ENCODE measurements around the gene ALX4. TPM values are rescaled to one million over a fixed set of nuclear protein-coding genes. Genes with fewer than 3 reads are reported as not detected.

ALX4 gene
- total RNA-seq, 1 experiment from 2014 or later: 0.16 TPM

DNA sequence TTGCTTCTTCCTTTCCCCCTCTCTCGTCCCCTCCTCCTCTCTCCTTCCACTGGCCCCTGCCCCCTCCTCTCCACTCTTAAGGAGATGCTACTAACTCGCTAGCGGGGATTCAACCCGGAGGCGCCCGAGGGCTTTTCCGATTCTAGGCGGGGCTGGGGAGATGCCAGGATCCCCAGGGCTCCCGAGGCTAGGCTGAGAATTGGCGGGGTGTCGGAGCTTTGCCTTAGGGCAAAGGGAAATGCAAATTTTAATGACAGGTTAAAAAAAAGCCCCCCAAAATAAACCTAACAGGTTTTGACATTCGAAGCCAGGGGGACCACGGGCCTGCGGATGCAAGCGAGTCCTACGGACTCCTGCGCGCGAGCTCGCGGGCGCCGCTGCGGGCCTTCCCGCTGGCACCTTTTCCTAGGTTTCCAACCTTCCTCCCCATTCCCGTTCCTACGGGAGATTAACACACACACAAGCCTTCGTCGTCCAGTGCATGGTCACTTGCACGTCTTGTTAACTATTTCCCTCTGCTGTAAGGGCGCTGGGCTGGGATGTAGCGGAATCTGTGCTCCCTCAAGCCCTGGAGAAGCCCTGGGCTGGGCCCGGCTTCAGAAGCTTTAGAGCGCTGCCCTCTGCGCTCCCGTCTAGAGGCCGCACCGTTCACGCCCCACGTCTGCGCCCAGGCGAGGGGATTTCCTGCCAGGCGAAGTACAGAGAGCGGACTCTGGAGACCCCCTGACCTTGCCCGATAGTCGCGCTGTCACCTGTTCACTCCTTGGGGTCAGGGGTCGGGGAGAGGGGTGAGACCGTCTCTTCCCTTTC lies 729 bp upstream of the ALX4 start:
- Histone ChIP-seq H3K9me3 (no peaks in the 10 kb centered on the region), H3K36me3 (no peaks in the 10 kb centered on the region), H3K27me3 (peaks cover 31% of the 10 kb centered on the region), H3K4me3 (no peak overlapping the region)
- DNase-seq: no peak

GRCh38 chr11:44310206-44310462 lies 195 bp upstream of the ALX4 start:
- H3K9me3 ChIP-seq: no peaks in the 10 kb centered on the region
- H3K27me3 ChIP-seq: peaks cover 25% of the 10 kb centered on the region
- DNase-seq: no peak
- H3K4me3 ChIP-seq: peak overlapping the region; percentile 50
- H3K36me3 ChIP-seq: no peaks in the 10 kb centered on the region

GRCh38 chr11:44308923-44309477 lies 939 bp downstream of the ALX4 start:
- peak; percentile 51 for DNase-seq
- H3K36me3 ChIP-seq: no peaks in the 10 kb centered on the region
- H3K9me3 ChIP-seq: no peaks in the 10 kb centered on the region
- peaks cover 19% of the 10 kb centered on the region for H3K27me3 ChIP-seq
- peak overlapping the region; percentile 50 for H3K4me3 ChIP-seq

- no peak overlapping the region for H3K4me3 ChIP-seq
- DNase-seq: no peak
- H3K9me3 ChIP-seq: no peaks in the 10 kb centered on the region
- no peaks in the 10 kb centered on the region for H3K36me3 ChIP-seq
- peaks cover 15% of the 10 kb centered on the region for H3K27me3 ChIP-seq
Measured at GRCh38 chr11:44308256-44308922, 1.6 kb downstream of the ALX4 start.

GRCh38 chr11:44307340-44308099 lies 2.4 kb downstream of the ALX4 start:
- H3K36me3 ChIP-seq: no peaks in the 10 kb centered on the region
- no peak overlapping the region for H3K4me3 ChIP-seq
- peaks cover 15% of the 10 kb centered on the region for H3K27me3 ChIP-seq
- DNase-seq: no peak
- no peaks in the 10 kb centered on the region for H3K9me3 ChIP-seq

GRCh38 chr11:44306918-44307244 lies 3.1 kb downstream of the ALX4 start:
- no peak for DNase-seq
- Histone ChIP-seq H3K27me3 (peaks cover 15% of the 10 kb centered on the region), H3K36me3 (no peaks in the 10 kb centered on the region), H3K4me3 (no peak overlapping the region), H3K9me3 (no peaks in the 10 kb centered on the region)

GRCh38 chr11:44306052-44306917 lies 3.7 kb downstream of the ALX4 start:
- Histone ChIP-seq H3K4me3 (no peak overlapping the region), H3K36me3 (no peaks in the 10 kb centered on the region), H3K9me3 (no peaks in the 10 kb centered on the region), H3K27me3 (peaks cover 15% of the 10 kb centered on the region)
- DNase-seq: no peak

- no peaks in the 10 kb centered on the region for H3K36me3 ChIP-seq
- peaks cover 11% of the 10 kb centered on the region for H3K27me3 ChIP-seq
- no peak for DNase-seq
- no peak overlapping the region for H3K4me3 ChIP-seq
- no peaks in the 10 kb centered on the region for H3K9me3 ChIP-seq
Measured at GRCh38 chr11:44305470-44306051, 4.4 kb downstream of the ALX4 start.

GRCh38 chr11:44305026-44305469 lies 4.9 kb downstream of the ALX4 start:
- H3K27me3 ChIP-seq: peaks cover 7% of the 10 kb centered on the region
- no peak overlapping the region for H3K4me3 ChIP-seq
- H3K36me3 ChIP-seq: no peaks in the 10 kb centered on the region
- no peak for DNase-seq
- H3K9me3 ChIP-seq: no peaks in the 10 kb centered on the region

GRCh38 chr11:44304091-44305025 lies 5.6 kb downstream of the ALX4 start:
- no peaks in the 10 kb centered on the region for H3K9me3 ChIP-seq
- no peak for DNase-seq
- H3K4me3 ChIP-seq: no peak overlapping the region
- H3K27me3 ChIP-seq: peaks cover 1% of the 10 kb centered on the region; the same call in 1 of the 2 replicates
- no peaks in the 10 kb centered on the region for H3K36me3 ChIP-seq

- H3K27me3 ChIP-seq: no peaks in the 10 kb centered on the region
- no peaks in the 10 kb centered on the region for H3K36me3 ChIP-seq
- no peaks in the 10 kb centered on the region for H3K9me3 ChIP-seq
- no peak overlapping the region for H3K4me3 ChIP-seq
- DNase-seq: no peak
Measured at GRCh38 chr11:44303401-44303938, 6.5 kb downstream of the ALX4 start.

GRCh38 chr11:44301564-44302271 lies 8.2 kb downstream of the ALX4 start:
- Histone ChIP-seq H3K9me3 (no peaks in the 10 kb centered on the region), H3K4me3 (no peak overlapping the region), H3K36me3 (no peaks in the 10 kb centered on the region), H3K27me3 (no peaks in the 10 kb centered on the region)
- DNase-seq: peak; percentile 88

GRCh38 chr11:44300844-44301563 lies 8.9 kb downstream of the ALX4 start:
- no peaks in the 10 kb centered on the region for H3K9me3 ChIP-seq
- H3K36me3 ChIP-seq: no peaks in the 10 kb centered on the region
- DNase-seq: peak; percentile 33
- no peaks in the 10 kb centered on the region for H3K27me3 ChIP-seq
- no peak overlapping the region for H3K4me3 ChIP-seq

GRCh38 chr11:44298862-44299261 lies 11.1 kb downstream of the ALX4 start:
- no peaks in the 10 kb centered on the region for H3K36me3 ChIP-seq
- DNase-seq: no peak
- H3K9me3 ChIP-seq: no peaks in the 10 kb centered on the region
- H3K27me3 ChIP-seq: no peaks in the 10 kb centered on the region
- H3K4me3 ChIP-seq: no peak overlapping the region

Measured in MG63 (cell line).